ACC112 (cell line): ENCODE results near the gene SLC25A5.
A peak's percentile ranks its signal among the peaks of the same experiment; 100 is the strongest.
"Not testable (repeated sequence)": the region's sequence is repeated elsewhere in the genome, so short reads cannot be mapped to it uniquely, and the experiment has no call there.

ENCODE experiments used
- H2AFZ ChIP-seq: fragments of 200-600 bp; sonication (generic); one replicate; pipeline ENCODE4 v1.6.0; 2017; ENCODE audit warnings: antibody characterized with exemption, low read length; ENCODE audit not compliant: unreplicated experiment
- H3K27ac ChIP-seq: fragments of 200-600 bp; sonication (generic); 2 replicates; pipeline ENCODE4 v1.5.1; 2014; ENCODE audit warnings: low read depth, mild to moderate bottlenecking, antibody characterized with exemption, low read length, moderate library complexity
- H3K27me3 ChIP-seq: fragments of 200-600 bp; sonication (generic); 2 replicates; pipeline ENCODE4 v1.6.1; 2014; ENCODE audit warnings: mild to moderate bottlenecking, antibody characterized with exemption, low read length, moderate library complexity, mixed read lengths; ENCODE audit not compliant: insufficient read depth
- H3K36me3 ChIP-seq: fragments of 200-600 bp; sonication (generic); 2 replicates; pipeline ENCODE4 v1.6.1; 2016; ENCODE audit warnings: mild to moderate bottlenecking, antibody characterized with exemption, low read length, moderate library complexity, mixed read lengths; ENCODE audit not compliant: insufficient read depth
- H3K4me1 ChIP-seq: fragments of 200-600 bp; sonication (generic); one replicate; pipeline ENCODE4 v1.6.1; 2016; ENCODE audit warnings: low read length, mixed read lengths; ENCODE audit not compliant: insufficient read depth, unreplicated experiment, control insufficient read depth
- H3K4me3 ChIP-seq: fragments of 200-600 bp; sonication (generic); 2 replicates; pipeline ENCODE4 v1.5.1; 2014; ENCODE audit warnings: mild to moderate bottlenecking, low read depth, low read length
- H3K79me2 ChIP-seq: fragments of 200-600 bp; sonication (generic); one replicate; pipeline ENCODE4 v1.6.0; 2016; ENCODE audit warnings: low read length; ENCODE audit not compliant: control insufficient read depth, unreplicated experiment, insufficient read depth

SLC25A5 gene

GRCh38 chrX:119475389-119476101 is 7.3 kb downstream of the SLC25A5 start:
- Histone ChIP-seq H3K4me1 (peaks cover 12% of the 10 kb centered on the region), H3K27me3 (no peaks in the 10 kb centered on the region), H3K79me2 (no peaks in the 10 kb centered on the region), H2AFZ (no peak overlapping the region), H3K27ac (no peak overlapping the region), H3K36me3 (peaks cover 3% of the 10 kb centered on the region; the same call in 1 of the 2 replicates), H3K4me3 (no peak overlapping the region)

GRCh38 chrX:119477812-119478232 is 9.6 kb downstream of the SLC25A5 start:
- Histone ChIP-seq H2AFZ (no peak overlapping the region), H3K27ac (peak overlapping the region; percentile 63), H3K4me3 (peak overlapping the region; percentile 50), H3K79me2 (no peaks in the 10 kb centered on the region), H3K27me3 (no peaks in the 10 kb centered on the region), H3K4me1 (peaks cover 22% of the 10 kb centered on the region), H3K36me3 (no peaks in the 10 kb centered on the region)

- Histone ChIP-seq H3K79me2 (no peaks in the 10 kb centered on the region), H3K4me3 (peak overlapping the region; percentile 50), H3K4me1 (peaks cover 22% of the 10 kb centered on the region), H2AFZ (no peak overlapping the region), H3K27me3 (no peaks in the 10 kb centered on the region), H3K27ac (peak overlapping the region; percentile 63), H3K36me3 (no peaks in the 10 kb centered on the region)
These were observed 10.3 kb downstream of the SLC25A5 start for GRCh38 chrX:119478504-119478903.

- Histone ChIP-seq H3K79me2 (no peaks in the 10 kb centered on the region), H3K4me3 (no peak overlapping the region), H3K36me3 (no peaks in the 10 kb centered on the region), H2AFZ (no peak overlapping the region), H3K27me3 (no peaks in the 10 kb centered on the region), H3K4me1 (peaks cover 22% of the 10 kb centered on the region), H3K27ac (no peak overlapping the region)
These were observed 11.6 kb downstream of the SLC25A5 start for GRCh38 chrX:119479845-119480244.

- Histone ChIP-seq H3K27ac (no peak overlapping the region), H3K27me3 (no peaks in the 10 kb centered on the region), H3K79me2 (no peaks in the 10 kb centered on the region), H3K36me3 (no peaks in the 10 kb centered on the region), H2AFZ (no peak overlapping the region), H3K4me3 (no peak overlapping the region), H3K4me1 (peaks cover 16% of the 10 kb centered on the region)
These were observed 13.1 kb downstream of the SLC25A5 start for GRCh38 chrX:119481323-119481801.

GRCh38 chrX:119482041-119482440 is 13.8 kb downstream of the SLC25A5 start:
- Histone ChIP-seq H3K27me3 (no peaks in the 10 kb centered on the region), H2AFZ (peak overlapping the region; percentile 91), H3K4me1 (peaks cover 16% of the 10 kb centered on the region), H3K27ac (no peak overlapping the region; the same call in 1 of the 2 replicates), H3K36me3 (no peaks in the 10 kb centered on the region), H3K79me2 (no peaks in the 10 kb centered on the region), H3K4me3 (peak overlapping the region; percentile 75)

GRCh38 chrX:119482481-119483480 is 14.5 kb downstream of the SLC25A5 start:
- H3K79me2 ChIP-seq, result no peaks in the 10 kb centered on the region
- H3K4me1 ChIP-seq, result peaks cover 16% of the 10 kb centered on the region
- H2AFZ ChIP-seq, result peak overlapping the region; percentile 91
- no peak overlapping the region; the same call in 1 of the 2 replicates for H3K27ac ChIP-seq
- H3K27me3 ChIP-seq, result no peaks in the 10 kb centered on the region
- H3K4me3 ChIP-seq, result peak overlapping the region; percentile 75
- no peaks in the 10 kb centered on the region for H3K36me3 ChIP-seq

- Histone ChIP-seq H3K4me1 (peaks cover 5% of the 10 kb centered on the region), H3K4me3 (no peak overlapping the region), H2AFZ (no peak overlapping the region), H3K36me3 (no peaks in the 10 kb centered on the region), H3K79me2 (no peaks in the 10 kb centered on the region), H3K27me3 (no peaks in the 10 kb centered on the region), H3K27ac (no peak overlapping the region)
These were observed 18.5 kb downstream of the SLC25A5 start for GRCh38 chrX:119486745-119487144.

- not testable (repeated sequence) for H3K4me1 ChIP-seq, H3K4me3 ChIP-seq, H3K36me3 ChIP-seq, H3K27ac ChIP-seq, H3K27me3 ChIP-seq, H2AFZ ChIP-seq, H3K79me2 ChIP-seq
These were observed 19.5 kb downstream of the SLC25A5 start for GRCh38 chrX:119487766-119488165.

- H2AFZ ChIP-seq, result no peak overlapping the region
- H3K4me1 ChIP-seq, result no peaks in the 10 kb centered on the region
- no peak overlapping the region for H3K4me3 ChIP-seq
- no peaks in the 10 kb centered on the region for H3K27me3 ChIP-seq
- no peaks in the 10 kb centered on the region for H3K79me2 ChIP-seq
- no peak overlapping the region for H3K27ac ChIP-seq
- H3K36me3 ChIP-seq, result no peaks in the 10 kb centered on the region
These were observed 20.5 kb downstream of the SLC25A5 start for GRCh38 chrX:119488749-119489148.
